ENCODE results near the gene XPNPEP1.

- TF ChIP-seq POLR2A (IDR thresholded peaks at IDR 0.05) (no peak), CTCF (IDR thresholded peaks at IDR 0.05) (no peak)
Measured at GRCh38 chr10:109906316-109906715, 17.0 kb downstream of the XPNPEP1 start.
